NCI-H748 (cell line): Measurements from ENCODE around the gene TP53TG5.

ENCODE experiments used
- DNase-seq: peaks from one replicate; lab custom pipeline; 2025; ENCODE audit not compliant: unreplicated experiment; lab: John Stamatoyannopoulos, UW

The TP53TG5 gene

DNA sequence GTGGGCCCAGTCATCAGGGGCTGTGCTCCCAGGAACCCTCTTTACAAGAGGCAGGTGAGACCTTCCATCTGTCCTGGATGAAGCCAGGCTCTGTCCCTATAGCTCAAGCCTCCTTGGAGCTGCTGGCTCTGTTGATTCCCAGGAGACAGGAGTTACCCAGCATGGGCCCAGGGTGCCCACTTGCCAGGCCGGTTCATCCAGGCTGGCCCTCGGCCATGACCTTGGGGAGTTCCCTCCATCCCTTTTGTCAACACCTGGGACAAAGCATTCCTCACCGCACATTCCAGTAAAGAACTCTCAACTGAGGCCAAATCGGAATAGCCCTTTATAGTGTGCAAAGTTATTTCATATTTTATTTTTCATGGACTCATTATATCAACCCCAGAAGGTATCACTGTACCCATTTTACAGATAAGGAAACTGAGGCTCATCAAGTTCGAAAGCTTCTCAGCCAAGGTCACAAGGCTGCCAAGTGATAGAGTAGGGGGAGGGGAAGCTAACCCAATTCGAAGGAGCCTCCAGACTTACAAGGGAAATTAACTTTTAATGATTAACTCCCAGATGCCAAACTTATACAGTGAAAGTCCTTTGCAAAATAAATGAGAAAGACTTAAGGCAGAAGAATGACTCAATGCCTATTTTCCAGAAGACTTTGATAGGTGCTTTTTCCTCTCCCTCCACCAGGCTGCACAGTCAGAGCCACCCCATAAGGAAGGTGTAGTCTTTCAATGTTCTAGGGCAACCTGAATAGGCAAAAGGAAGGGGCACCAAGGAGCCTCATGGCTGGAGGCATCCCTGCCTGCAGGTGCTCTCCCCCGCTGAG lies 48.4 kb downstream of the TP53TG5 start:
- no peak for DNase-seq

DNA sequence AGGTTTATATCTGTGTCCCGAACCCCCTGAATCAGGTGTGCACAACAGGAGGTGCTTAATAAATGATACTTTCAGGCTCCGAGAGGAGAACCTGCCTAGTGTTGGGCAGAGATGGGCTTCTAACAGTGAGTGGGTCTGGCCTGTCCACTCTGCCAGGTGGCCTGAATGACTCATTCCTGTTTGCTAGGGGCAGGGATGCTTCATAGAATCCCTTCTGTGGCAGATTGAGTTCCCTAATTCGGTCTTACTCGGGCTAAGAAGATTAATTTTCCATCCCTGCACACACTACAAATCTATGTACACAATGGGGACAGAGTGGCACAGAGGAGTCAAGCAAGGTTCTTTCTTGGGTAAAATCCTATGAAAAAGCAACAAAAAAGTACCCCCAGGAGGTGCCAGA lies 49.7 kb downstream of the TP53TG5 start:
- DNase-seq, result no peak

DNA sequence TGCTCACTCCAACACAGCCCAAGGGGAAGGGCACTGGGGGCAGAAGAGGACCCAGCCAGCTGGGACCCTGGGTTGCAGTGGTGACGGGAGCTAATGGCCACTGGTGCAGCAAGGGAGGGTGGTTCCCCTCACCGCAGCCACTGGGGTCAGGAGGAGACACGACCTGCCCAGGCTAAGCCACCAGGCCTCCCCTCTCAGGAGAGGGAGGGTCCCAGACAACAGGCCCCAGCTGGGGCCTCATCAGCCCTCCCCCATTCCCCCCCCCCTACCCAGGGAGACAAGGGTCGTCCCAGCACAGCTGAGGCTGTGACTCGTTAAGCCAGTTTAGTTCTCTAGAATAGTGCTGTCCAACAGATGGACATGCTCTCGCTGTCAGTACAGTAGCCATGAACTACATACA lies 52.8 kb downstream of the TP53TG5 start:
- no peak for DNase-seq

DNA sequence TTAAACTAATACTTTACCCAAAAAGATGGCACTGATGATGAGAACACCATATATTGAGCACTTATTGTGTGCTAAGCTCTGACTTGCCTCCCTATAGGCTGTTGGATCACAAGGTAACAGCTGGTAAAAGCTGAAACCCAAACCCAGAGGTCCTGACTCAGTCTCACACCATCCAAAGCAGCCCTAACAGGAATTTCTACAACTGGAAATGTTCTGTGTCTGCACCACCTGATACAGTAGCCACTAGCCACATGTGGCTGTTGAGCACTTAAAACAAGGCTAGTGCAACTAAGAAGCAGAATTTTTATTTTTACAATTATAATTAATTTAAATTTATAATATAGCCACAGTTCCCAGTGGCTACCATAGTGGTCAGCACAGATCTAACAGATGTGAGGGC lies 54.4 kb downstream of the TP53TG5 start:
- no peak for DNase-seq

GRCh38 chr20:45322952-45323383 lies 55.2 kb downstream of the TP53TG5 start:
- peak; percentile 41 for DNase-seq
